IPS DF 4.7 (cell line): ENCODE data around the gene SHTN1.

Source experiments
- DNase-seq: peaks from one replicate; pipeline ENCODE4 v3.0.0-alpha.2; 2013; ENCODE audit warnings: low spot score; ENCODE audit errors: extremely low read depth

SHTN1 gene, protein sequence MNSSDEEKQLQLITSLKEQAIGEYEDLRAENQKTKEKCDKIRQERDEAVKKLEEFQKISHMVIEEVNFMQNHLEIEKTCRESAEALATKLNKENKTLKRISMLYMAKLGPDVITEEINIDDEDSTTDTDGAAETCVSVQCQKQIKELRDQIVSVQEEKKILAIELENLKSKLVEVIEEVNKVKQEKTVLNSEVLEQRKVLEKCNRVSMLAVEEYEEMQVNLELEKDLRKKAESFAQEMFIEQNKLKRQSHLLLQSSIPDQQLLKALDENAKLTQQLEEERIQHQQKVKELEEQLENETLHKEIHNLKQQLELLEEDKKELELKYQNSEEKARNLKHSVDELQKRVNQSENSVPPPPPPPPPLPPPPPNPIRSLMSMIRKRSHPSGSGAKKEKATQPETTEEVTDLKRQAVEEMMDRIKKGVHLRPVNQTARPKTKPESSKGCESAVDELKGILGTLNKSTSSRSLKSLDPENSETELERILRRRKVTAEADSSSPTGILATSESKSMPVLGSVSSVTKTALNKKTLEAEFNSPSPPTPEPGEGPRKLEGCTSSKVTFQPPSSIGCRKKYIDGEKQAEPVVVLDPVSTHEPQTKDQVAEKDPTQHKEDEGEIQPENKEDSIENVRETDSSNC

DNA sequence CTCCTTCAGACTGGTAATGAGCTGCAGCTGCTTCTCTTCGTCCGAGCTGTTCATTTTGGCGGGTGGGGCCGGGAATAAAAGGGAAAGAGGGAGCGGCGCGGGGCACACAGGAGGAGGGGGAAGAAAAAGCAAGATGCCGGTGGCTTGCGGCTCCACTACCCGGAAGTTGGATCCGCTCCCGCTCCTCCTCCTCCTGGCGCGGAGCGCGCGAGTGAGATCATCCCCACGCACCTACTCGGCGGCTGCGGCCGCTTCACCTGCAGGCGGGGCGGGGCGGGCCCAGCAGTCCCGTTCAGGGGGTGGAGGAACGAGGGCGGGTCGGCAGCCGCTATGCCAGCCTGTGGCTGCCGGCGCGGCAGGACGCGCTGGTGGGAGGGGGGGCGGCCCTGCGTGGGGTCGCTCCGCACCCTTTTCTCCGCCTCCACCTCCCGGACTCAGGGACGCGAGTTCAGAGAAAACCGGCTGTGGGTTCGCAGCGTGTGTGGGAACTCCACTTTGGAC lies at the start of gene SHTN1:
Gene SHTN1 (minus strand): TSS at position 162 of the 501 bp plus-strand sequence. CDS start 108 bp downstream, at position 54.
- no peak for DNase-seq

DNA sequence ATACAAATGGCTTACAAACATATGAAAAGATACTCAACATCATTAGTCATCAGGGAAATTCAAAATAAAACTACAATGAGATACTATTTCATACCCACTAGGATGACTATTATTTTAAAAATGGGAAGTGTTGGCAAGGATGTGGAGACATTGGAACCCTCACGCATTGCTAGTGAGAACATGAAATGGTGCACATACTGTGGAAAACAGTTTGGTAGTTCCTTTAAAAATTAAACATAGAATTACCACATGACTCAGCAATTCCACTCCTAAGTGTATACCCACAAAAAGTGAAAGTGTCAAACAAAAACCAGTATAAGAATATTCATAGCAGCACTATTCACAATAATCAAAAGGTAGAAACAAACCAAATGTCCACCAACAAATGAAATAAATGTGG lies 48.5 kb upstream of the SHTN1 start:
- no peak for DNase-seq

DNA sequence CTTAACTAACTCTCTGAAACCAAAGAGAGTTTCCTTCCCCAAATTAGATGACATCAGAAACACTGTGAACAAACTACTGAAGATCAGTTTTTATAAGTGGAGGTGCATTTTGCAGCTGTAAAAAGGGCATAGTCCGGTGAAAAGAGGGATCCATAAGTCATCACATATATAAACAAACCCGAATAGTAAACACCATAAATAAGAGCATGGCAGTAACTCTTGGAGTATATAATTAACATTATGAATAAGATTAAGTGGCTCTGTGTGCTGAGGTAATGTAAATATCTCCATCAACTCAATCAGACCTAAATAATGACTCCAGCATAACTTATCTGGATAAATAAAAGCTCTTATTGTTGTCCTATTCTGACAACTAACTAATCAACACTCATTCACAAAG lies 43.0 kb upstream of the SHTN1 start:
- DNase-seq, result no peak

DNA sequence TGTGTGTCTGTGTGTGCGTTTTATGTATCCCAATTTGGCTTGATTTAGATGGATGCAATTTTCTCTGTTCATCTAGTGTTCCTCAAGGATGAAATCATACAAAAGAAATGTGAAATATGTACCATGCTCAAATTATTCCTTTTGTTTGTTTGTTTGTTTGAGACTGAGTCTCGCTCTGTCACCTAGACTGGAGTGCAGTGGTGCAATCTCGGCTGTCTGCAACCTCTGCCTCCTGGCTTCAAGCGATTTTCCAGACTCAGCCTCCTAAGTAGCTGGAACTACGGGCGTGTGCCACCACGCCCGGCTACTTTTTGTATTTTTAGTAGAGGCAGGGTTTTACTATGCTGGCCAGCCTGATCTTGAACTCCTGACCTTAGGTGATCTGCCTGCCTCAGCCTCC lies 11.3 kb upstream of the SHTN1 start:
- DNase-seq, result no peak

DNA sequence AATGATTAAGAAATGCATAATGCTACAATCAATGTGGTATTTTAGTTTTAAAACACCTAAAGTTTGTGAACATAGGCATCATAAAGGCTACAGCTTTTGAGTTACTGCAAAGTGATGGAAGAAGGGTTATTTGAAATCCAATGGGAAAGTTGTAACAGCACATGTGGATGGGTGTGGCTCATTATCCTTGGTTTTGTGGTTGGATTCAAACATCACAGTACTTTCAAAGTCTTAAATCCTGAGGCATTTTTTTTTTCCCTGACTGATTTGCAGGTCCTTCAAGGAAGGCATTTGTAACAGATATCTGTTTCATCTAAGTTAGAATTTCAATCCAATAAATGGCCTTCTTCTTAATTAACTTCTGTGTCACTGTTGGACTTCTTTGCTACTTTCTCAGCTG lies 9.8 kb upstream of the SHTN1 start:
- DNase-seq, result no peak

DNA sequence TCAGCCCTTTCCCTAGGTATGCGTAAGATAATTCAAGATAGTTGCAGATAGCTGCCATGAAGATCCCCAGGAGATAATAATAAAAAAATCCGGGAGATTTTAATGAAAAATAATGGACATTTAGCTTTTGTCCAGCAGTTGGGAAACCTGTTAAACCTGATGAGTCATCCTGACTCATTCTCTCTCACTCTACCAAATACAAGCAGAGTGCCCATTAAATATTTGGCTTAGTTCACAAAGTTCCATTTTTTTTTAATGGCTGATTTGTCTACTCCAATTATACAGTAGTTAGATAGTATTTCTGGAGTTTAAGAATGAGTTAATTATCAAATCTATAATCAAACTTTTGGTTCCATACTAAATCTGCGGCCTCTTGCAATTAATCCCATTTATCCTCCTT lies 2.1 kb upstream of the SHTN1 start:
- DNase-seq, result no peak

DNA sequence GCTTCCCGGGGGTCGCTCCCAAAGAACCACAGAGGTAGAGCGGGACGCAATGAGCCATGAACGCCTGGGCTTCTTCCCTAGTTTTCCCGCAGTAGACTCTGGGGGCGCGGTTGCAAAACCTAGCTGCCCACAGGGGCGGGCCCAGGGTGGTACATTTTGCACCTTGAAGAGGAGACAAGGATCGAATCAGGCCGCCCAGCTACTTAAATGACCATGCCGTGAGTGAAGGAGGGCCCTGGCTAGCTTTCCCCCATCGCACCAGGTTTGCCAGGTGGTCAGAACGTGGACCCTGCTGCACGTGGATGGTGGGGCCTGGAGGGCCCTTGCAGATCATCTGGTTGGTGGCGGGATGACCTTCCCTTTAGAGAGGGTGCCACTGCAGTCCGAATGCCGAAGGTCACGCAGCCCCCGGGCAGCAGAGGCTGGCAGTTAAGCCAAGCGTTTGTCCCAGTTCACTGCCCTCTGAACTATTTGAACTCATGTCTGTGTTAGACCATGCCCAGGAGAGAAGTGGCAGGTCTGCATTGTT lies 604 bp upstream of the SHTN1 start:
- DNase-seq, result no peak

DNA sequence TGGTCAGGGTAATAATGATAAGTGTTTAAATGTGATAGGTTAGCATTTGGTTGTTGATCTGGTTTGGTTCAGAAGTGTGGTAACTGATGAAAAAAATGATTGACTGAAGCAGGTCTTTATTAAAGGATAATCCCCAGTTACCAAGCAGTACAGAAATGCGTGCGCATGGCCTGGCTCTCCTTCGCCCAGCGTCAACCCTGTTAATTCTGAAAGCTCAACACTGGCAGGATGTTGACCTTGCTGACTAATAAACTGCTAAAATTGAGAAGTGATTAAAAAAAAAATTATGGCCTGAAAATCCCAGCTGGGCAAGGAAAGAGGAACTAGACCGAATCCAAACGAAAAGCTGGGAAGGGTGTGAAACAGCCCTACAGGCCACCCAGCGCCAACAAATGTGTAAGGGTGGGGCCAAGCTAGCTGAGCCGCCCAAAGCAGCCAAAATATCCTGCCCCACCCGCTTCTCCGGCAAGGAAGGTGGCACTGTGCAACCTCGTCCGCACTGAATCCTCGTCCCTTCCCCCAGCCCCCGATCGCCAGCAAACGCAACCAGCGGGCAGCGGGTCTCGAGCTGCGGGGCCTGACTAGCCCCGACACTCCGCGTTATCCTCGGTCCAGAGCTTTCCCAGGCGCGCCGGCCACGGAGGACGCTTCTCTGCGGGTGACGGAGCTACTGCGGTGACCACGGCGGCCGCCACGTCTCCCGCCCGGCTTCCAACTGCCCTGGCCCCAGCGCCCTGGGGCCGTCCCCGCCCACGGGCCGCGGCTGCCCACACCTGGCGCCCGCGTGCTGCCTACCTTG lies 561 bp downstream of the SHTN1 start:
- no peak for DNase-seq

DNA sequence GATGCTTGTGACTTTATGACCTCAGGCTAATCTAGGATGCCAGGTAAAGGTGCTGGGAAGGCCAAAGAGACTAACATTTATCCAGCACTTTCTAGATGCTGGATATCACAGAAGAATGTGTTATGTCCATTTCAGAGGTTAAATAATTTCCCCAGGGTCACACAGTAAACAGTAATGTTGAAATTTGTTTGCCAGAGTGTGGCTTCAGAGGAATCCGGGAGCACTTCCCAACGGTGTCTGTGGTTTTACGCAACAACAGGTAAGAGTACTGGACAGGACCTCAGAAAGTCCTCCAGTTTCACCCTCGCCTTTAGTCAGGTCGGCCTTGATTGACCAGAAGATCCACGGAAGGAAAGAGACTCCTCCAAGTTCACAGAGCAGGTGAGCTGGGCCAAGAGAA lies 1.7 kb downstream of the SHTN1 start:
- no peak for DNase-seq

DNA sequence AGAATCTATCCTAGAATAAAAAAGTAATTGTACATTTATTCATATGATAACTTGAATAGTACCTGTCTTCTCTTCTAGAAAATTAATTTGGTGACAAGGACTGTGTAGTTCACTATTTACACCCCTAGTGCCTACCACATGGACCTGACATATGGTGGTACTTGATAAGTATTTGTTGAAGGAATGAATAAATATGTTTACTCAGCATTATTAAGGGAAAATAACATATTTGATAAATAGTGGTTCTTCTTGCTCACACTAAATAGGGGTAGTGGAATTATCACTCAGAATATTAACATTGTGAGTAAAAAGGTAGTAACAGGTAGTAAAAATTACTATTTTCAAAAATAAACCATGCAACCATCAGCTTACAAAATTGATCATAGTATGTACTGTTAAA lies 2.8 kb downstream of the SHTN1 start:
- DNase-seq, result no peak

DNA sequence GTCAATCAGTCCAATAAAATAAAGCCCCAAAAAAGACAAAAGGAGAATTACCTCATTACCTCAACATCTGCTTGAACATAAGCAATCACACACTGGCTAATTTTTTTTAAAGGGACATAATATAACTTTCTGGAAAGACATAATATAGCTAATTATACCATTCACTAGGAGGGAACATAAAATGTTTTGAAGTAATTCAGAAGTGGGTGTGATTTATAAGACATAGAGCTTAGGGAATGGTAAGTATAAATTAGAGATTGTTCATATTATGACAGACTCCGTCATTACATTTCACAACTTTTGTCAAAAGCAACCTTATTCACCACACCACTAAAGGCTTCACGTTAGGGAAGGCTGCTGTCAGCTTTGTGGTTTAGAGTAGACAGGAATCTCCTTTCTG lies 3.8 kb downstream of the SHTN1 start:
- DNase-seq, result no peak

DNA sequence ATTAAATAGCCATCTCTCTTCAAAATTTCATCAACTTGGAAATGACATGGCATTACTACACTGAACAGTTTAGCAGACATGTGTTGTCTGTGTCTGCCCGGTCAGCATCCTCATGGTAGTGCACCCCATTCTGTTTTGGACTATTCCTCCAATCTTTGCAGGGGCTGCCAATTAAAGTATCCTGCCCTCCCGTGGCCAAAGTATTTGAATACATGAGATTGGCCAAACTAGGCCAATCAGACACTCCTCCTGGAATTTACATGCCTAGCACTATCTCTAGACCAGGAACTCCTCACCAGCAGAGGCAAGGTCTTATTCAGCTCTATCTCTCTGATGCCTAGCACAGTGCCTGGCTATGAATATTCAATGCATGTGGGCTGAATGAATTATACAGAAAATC lies 4.4 kb downstream of the SHTN1 start:
- no peak for DNase-seq

DNA sequence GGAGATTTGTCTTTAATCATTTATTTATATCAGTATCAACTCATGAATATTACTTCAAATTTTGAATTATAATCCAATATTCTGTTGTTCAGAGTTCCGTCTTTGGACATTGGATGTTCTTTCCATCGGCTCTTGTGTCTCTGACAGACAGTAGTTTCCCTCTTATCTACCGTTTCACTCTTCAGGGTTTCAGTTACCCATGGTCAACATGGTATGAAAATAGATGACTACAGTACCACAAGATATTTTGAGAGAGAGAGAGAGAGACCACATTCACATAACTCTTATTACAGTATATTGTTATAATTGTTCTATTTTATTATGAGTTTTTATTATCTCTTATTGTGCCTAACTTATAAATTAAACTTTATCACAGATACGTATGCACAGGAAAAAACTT lies 6.8 kb downstream of the SHTN1 start:
- DNase-seq, result no peak

DNA sequence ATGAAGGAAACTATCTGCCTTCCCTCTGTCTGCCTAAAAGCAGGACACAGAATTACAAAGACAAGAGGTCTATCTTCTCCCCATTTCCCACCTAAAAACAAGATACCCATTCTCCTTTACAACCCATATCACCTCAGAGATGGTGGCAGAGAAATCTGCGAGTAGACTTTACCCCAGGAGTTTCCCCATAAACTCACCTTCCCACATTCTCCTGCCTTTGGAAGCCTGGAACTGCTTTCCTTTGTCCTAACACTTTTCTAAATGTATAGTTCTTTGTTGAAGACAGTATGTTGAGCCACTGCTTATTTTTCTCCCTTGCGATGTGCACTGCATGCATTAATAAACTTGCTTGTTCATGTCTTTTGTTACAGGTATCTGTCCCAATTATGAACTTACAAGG lies 8.0 kb downstream of the SHTN1 start:
- no peak for DNase-seq

DNA sequence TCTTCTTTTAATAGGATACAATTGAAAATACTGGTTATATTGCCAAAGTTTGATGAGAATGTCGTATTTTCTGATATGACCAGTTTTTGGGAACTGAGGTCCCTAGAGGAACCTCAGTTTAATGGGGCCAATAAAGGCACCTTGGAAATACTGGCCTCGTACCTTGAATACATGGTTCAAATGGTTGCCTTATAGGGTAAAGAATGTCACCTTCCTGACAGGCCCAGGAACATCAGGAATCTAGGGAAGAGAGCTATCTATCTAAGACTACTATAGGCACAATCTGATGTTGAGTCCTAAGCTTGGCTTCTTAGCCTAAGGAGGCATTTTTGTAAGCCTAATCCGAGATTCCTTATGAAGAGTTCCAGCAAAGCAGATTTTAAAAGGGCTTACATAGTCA lies 9.3 kb downstream of the SHTN1 start:
- DNase-seq, result no peak

DNA sequence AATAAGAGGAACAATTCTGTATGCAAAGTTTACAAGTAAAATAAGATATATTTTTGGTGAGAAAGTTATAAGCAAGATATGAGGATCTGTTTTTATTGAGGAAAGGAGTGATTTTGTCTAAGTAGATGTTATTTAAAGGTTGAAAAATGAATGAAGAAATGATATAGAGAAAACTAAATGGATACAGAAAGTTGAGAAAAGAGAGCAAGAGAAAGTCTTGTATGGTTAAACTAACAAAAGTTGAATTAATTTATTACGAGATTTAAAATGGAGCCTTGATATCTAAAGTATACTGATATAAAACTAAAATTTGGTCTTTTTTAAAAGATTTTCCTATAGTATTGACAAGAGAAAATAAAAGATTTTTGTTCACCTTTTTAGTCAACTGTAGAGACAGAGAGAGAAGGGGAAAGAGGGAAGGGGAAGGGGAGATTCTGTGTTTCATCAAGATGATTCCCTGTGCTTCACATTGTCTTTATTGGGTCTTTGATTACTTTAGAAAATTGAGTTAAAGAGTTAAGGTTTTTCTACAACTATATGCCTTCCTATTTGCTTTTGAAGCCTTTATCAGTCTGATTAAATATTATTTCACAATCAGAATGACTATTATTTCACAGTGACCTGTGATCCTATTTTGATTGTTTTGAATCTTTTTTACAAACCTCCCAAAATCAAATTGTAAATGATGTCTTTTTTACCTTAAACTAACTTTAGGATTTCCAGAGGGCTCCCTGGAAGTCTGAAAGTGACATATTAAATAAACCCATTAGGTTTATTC lies 10.7 kb downstream of the SHTN1 start:
- no peak for DNase-seq

DNA sequence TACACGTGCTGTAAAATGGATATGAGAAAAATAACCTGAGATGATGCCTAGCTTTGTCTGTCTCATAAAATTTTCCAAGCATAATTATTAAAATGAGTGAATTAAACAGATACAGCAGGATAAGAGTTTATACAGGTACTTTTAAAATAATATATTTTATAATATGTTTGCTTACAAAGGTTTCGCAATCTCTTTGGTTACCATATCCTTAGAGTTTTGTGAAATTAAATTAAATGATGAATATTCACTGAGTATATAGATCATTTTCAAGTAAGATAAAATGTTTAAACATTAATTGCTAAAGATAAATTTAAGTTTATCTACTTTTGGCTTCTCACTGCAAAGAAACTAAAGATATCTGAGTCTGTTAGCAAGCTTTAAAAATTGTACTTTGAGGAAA lies 11.4 kb downstream of the SHTN1 start:
- no peak for DNase-seq

DNA sequence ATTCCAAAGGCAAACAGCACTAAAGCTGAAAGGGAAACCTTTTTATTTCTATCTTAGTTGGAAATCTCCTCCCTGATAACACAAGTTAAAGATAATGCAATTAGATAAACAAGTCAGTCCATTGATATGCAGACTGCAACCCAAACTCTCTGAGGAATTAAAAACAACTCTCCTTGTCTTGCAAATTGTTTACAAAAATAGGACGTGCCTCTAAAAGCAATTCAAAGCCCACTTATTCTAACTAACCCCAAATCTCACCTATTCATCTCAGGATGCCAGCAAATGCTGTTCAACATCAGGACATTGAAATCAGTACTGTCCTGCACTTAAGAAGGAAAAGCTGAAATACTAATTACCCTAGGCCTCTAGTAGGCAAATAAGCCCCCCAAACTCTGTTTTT lies 12.8 kb downstream of the SHTN1 start:
- no peak for DNase-seq

DNA sequence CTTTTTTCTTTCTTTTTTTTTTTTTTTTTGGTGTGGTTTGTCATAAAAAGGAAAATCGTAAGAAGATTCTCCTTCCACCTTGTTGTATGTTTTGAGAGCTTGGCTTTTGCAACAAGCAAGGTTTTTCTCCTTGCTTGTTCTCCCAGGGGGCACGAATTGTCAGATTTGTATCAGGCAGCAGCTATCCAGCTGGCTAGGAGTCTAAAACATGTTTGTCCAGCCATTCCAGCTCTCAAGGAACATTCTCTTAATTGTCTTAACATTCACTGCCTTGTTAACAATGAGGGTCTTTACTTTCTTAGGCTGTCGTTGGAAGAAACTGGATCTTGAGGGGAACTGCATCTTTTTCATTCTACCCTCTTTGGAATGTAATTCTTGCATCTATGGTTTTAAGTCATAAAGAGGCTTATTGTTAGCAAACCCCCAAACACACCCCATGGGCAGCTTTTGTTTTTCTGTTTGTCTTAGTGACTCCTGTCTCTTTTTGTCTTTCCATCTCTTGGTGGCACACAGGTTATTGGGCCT lies 14.6 kb downstream of the SHTN1 start:
- no peak for DNase-seq

DNA sequence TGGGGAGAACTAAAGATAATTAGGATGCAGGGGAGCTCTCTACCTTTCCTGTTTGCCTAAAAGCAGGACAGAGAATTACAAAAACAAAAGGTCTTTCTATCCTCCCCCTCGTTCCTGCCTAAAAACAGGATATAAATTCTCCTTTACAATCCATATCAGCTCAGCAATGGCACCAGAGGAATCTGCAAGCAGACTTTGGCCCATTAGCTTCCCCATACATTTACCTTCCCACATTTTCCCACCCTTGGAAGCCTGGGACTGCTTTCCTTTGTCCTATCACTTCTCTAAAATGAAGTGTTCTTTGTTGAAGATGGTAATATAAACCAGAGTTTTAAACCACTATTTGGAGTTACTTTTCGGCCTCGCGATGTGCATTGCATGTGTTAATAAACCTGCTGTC lies 15.5 kb downstream of the SHTN1 start:
- DNase-seq, result no peak

DNA sequence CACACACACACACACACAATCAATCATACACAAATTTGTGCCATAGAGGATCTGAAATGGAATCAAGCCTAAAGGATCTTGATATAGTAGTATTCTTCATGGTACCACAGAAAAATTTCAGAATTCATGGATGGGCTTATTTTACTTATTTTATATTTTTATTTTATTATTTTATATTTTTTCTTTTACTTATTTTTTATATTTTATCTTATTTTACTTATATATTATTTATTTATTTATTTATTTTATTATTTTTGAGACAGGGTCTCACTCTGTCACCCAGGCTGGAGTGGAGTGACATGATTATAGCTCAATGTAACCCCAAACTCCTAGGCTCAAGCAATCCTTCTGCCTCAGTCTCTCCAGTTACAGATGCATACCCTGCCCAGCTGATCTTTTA lies 16.7 kb downstream of the SHTN1 start:
- DNase-seq, result no peak
